HCT116 (cell line): ENCODE results near the gene IL1RL1. TPM values are rescaled to one million over a fixed set of nuclear protein-coding genes. Genes with fewer than 3 reads are reported as not detected.

Experiments used
- ATAC-seq: fragments of 200-7000 bp; cut with Tn5 transposase; 2 replicates; pipeline ENCODE4 v1.9.1; 2020; ENCODE audit warnings: mild to moderate bottlenecking, moderate library complexity
- BruUV-seq: library from RNA; stranded (reverse); fragments of 400-500 nt; replicated peaks from 2 replicates; lab custom pipeline; 2021; lab: Mats Ljungman, UMichigan
- CTCF ChIA-PET: fragments of 300-600 bp; sonication (Branson Sonifier 250); formaldehyde crosslinking; loops from one replicate; lab custom pipeline; 2021; ENCODE audit warnings: antibody characterized with exemption; lab: Charles Lee
- POLR2A ChIA-PET: fragments of 300-600, 350-600 bp; sonication (Branson Sonifier 250); formaldehyde crosslinking; loops from one replicate; lab custom pipeline; 2021; ENCODE audit warnings: antibody characterized with exemption; lab: Charles Lee
- RAD21 ChIA-PET, 2 experiments: fragments of 300-600 bp; sonication (Branson Sonifier 250); formaldehyde crosslinking; loops; one replicate each; lab custom pipeline; 2023; ENCODE audit warnings: low total read pairs in 2 of 2; ENCODE audit not compliant: uncharacterized antibody in 2 of 2, unreplicated experiment in 2 of 2, low non-redundant PET in 1 of 2; lab: Charles Lee
- DNase-seq: peaks from one replicate; pipeline ENCODE4 v3.0.0-alpha.2; 2010; ENCODE audit warnings: low read depth, low spot score
- H2AFZ ChIP-seq: fragments of 200-600 bp; shearing (Covaris generic), sonication (generic); 2 replicates; pipeline ENCODE4 v1.6.1; 2017; ENCODE audit warnings: low read depth, mixed run types, mixed read lengths, antibody characterized with exemption, low read length; ENCODE audit not compliant: poor library complexity, severe bottlenecking
- H3K27ac ChIP-seq: 2 replicates; pipeline ENCODE4 v1.5.1; 2012; ENCODE audit warnings: low read depth, low read length
- H3K27me3 ChIP-seq: fragments of 200-600 bp; sonication (generic); 2 replicates; pipeline ENCODE4 v1.6.1; 2016; ENCODE audit warnings: mixed run types, low read length, mixed read lengths; ENCODE audit not compliant: insufficient read depth
- H3K36me3 ChIP-seq, 2 experiments: fragments of 200-500 bp in 1 of 2; fragments of 200-600 bp in 1 of 2; sonication (Bioruptor generic) in 1 of 2; sonication (generic) in 1 of 2; 2 replicates each; pipeline versions ENCODE4 v1.5.1 to v1.6.1; 2014 to 2016; ENCODE audit warnings: low read length in 2 of 2, inconsistent platforms in 1 of 2, mixed read lengths in 1 of 2, mixed run types in 1 of 2; ENCODE audit not compliant: insufficient read depth in 2 of 2, control insufficient read depth in 1 of 2
- H3K4me1 ChIP-seq, 2 experiments: fragments of 200-600 bp in 1 of 2; sonication (generic) in 1 of 2; 2 replicates each; pipeline versions ENCODE4 v1.5.1 to v1.6.1; 2012 to 2017; ENCODE audit warnings: low read length in 2 of 2, inconsistent platforms in 1 of 2, mild to moderate bottlenecking in 1 of 2, mixed read lengths in 1 of 2, mixed run types in 1 of 2, moderate library complexity in 1 of 2; ENCODE audit not compliant: insufficient read depth in 2 of 2, control insufficient read depth in 1 of 2
- H3K4me2 ChIP-seq: fragments of 200-600 bp; sonication (generic); 2 replicates; pipeline ENCODE4 v1.6.1; 2017; ENCODE audit warnings: mixed run types, low read length, mixed read lengths
- H3K4me3 ChIP-seq, 2 experiments: fragments of 200-600 bp in 1 of 2; sonication (generic) in 1 of 2; replicated peaks in 1 of 2; 2 replicates each; pipeline ENCODE4 v1.5.1; 2011 to 2016; ENCODE audit warnings: low read length in 2 of 2, control low read depth in 1 of 2, low read depth in 1 of 2, mild to moderate bottlenecking in 1 of 2, mixed read lengths in 1 of 2, mixed run types in 1 of 2
- H3K79me2 ChIP-seq: fragments of 200-600 bp; sonication (generic); 2 replicates; pipeline ENCODE4 v1.6.1; 2017; ENCODE audit warnings: mild to moderate bottlenecking, mixed run types, low read length, moderate library complexity, mixed read lengths; ENCODE audit not compliant: insufficient read depth
- H3K9ac ChIP-seq: fragments of 200-600 bp; sonication (generic); 2 replicates; pipeline ENCODE4 v1.6.1; 2016; ENCODE audit warnings: low read length, mixed read lengths
- H3K9me2 ChIP-seq: fragments of 200-600 bp; sonication (generic), shearing (Covaris generic); 2 replicates; pipeline ENCODE4 v1.6.1; 2017; ENCODE audit warnings: mixed run types, mild to moderate bottlenecking, moderate library complexity; ENCODE audit not compliant: insufficient read depth
- H3K9me3 ChIP-seq, 2 experiments: fragments of 200-500 bp in 1 of 2; fragments of 200-600 bp in 1 of 2; sonication (Bioruptor generic) in 1 of 2; sonication (generic) in 1 of 2; 2 replicates each; pipeline ENCODE4 v1.6.1; 2014 to 2017; ENCODE audit warnings: low read length in 2 of 2, mixed read lengths in 2 of 2, inconsistent platforms in 1 of 2, low read depth in 1 of 2, mild to moderate bottlenecking in 1 of 2, mixed run types in 1 of 2, moderate library complexity in 1 of 2; ENCODE audit not compliant: control insufficient read depth in 1 of 2, insufficient read depth in 1 of 2
- H4K20me1 ChIP-seq: fragments of 200-600 bp; sonication (generic), shearing (Covaris generic); 2 replicates; pipeline ENCODE4 v1.6.1; 2017; ENCODE audit warnings: mixed run types, mild to moderate bottlenecking, moderate library complexity; ENCODE audit not compliant: insufficient read depth
- CBX3 ChIP-seq: IDR thresholded peaks from 2 replicates; pipeline ENCODE4 v1.6.1; 2012; ENCODE audit warnings: low read depth
- CEBPB ChIP-seq: IDR thresholded peaks from 2 replicates; pipeline ENCODE4 v1.6.1; 2012; ENCODE audit warnings: low read depth
- CTCF ChIP-seq, 3 experiments: fragments of 200-600 bp in 1 of 3; sonication (generic) in 1 of 3; IDR thresholded peaks in 2 of 3; conservative IDR thresholded peaks in 1 of 3; 2 replicates each; pipeline ENCODE4 v1.5.1; 2012 to 2017; ENCODE audit warnings: low read depth in 2 of 3, low read length in 2 of 3, antibody characterized with exemption in 1 of 3, borderline replicate concordance in 1 of 3, control low read depth in 1 of 3, mild to moderate bottlenecking in 1 of 3, mixed read lengths in 1 of 3, mixed run types in 1 of 3, moderate library complexity in 1 of 3; ENCODE audit not compliant: insufficient read depth in 1 of 3
- EZH2phosphoT487 ChIP-seq: fragments of 200-600 bp; IDR thresholded peaks from 2 replicates; pipeline ENCODE4 v1.6.1; 2018; ENCODE audit warnings: antibody characterized with exemption, borderline replicate concordance
- MAX ChIP-seq: IDR thresholded peaks from 2 replicates; pipeline ENCODE4 v1.6.1; 2012
- POLR2A ChIP-seq: IDR thresholded peaks from 2 replicates; pipeline ENCODE4 v1.7.0; 2011; ENCODE audit warnings: borderline replicate concordance; ENCODE audit not compliant: insufficient read depth, insufficient read length; ENCODE audit errors: extremely low read depth
- POLR2AphosphoS5 ChIP-seq: IDR thresholded peaks from 2 replicates; pipeline ENCODE4 v1.6.1; 2011; ENCODE audit warnings: mild to moderate bottlenecking, low read depth, low read length, moderate library complexity
- REST ChIP-seq: IDR thresholded peaks from 2 replicates; pipeline ENCODE4 v1.6.1; 2012; ENCODE audit warnings: low read depth
- SP1 ChIP-seq: IDR thresholded peaks from 2 replicates; pipeline ENCODE4 v1.6.1; 2012; ENCODE audit warnings: low read depth
- SRF ChIP-seq: IDR thresholded peaks from 2 replicates; pipeline ENCODE4 v1.6.1; 2012; ENCODE audit warnings: low read depth
- YY1 ChIP-seq: IDR thresholded peaks from 2 replicates; pipeline ENCODE4 v1.6.1; 2011; ENCODE audit warnings: low read length, low read depth, moderate library complexity, mild to moderate bottlenecking; ENCODE audit not compliant: insufficient replicate concordance; ENCODE audit errors: extremely low read depth
- ZBTB33 ChIP-seq: IDR thresholded peaks from 2 replicates; pipeline ENCODE4 v1.6.1; 2011; ENCODE audit warnings: mild to moderate bottlenecking, low read length, moderate library complexity; ENCODE audit not compliant: insufficient replicate concordance; ENCODE audit errors: extremely low read depth
- ZFX ChIP-seq: fragments of 450-650 bp; IDR thresholded peaks from 2 replicates; pipeline ENCODE4 v1.6.1; 2017
- ZNF274 ChIP-seq: fragments of 200-500 bp; sonication (Bioruptor generic); IDR thresholded peaks from 2 replicates; pipeline ENCODE4 v1.6.1; 2014; ENCODE audit warnings: mild to moderate bottlenecking, low read depth, low read length, inconsistent platforms
- intact Hi-C: fragments of 100-400 bp; cut with micrococcal nuclease; formaldehyde crosslinking; loops from 2 replicates; pipeline ENCODE4 v1.10.0; 2022
- total RNA-seq: library from RNA; stranded (reverse); gene quantifications from one replicate; pipeline ENCODE4 v1.2.1, GENCODE V29; 2021; ENCODE audit not compliant: unreplicated experiment
- TF ChIP-seq, protein P1 (sequence below): IDR thresholded peaks from 2 replicates; pipeline ENCODE4 v1.6.1; 2012

IL1RL1 gene
- total RNA-seq, 1 experiment from 2014 or later, result not detected

DNA sequence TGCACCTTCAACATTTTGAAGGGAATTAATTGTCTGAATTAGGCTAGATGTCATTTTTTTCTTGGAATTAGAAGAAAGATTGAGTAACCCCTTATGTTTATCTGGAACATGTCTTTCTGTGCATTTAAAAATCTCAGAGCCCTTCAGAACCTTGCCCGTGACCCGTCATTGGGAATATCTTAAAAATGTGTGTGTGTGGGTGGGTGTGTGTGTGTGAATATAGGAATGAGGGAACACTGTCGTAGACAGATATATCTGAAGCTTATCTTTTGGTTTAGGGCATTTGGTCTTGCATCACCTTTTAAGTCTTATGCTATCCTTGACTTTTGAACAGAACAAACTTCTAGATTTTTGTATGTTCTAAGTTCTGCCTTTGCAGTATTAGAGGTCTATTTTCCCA is 13.5 kb upstream of the IL1RL1 start:
- Histone ChIP-seq H3K27ac (no peak overlapping the region), H3K27me3 (peaks cover 6% of the 10 kb centered on the region), H2AFZ (no peak overlapping the region), H3K4me3 (no peak overlapping the region), H3K79me2 (no peaks in the 10 kb centered on the region), H3K4me1 (0 out of 4 replicates have a peak, but pooled peaks cover 0 to 3% of the 10 kb centered on the region in 2 experiments), H3K9me2 (no peaks in the 10 kb centered on the region), H3K4me2 (no peak overlapping the region), H3K9ac (no peak overlapping the region), H4K20me1 (no peaks in the 10 kb centered on the region), H3K9me3 (no peaks in the 10 kb centered on the region), H3K36me3 (no peaks in the 10 kb centered on the region)
- TF ChIP-seq CBX3 (no peak), REST (no peak), POLR2AphosphoS5 (no peak), YY1 (no peak), ZNF274 (no peak), CEBPB (no peak), SRF (no peak), MAX (no peak), EZH2phosphoT487 (no peak), CTCF (IDR thresholded peaks at IDR 0.05 in 2 of 3, conservative IDR thresholded peaks at IDR 0.05 in 1 of 3; ENCODE audit: borderline replicate concordance in 1 of 3, insufficient read depth in 1 of 3, low read depth in 2 of 3, low read length in 2 of 3) (no peak), ZFX (no peak), ZBTB33 (no peak), POLR2A (no peak), SP1 (no peak)
- TF ChIP-seq, protein P1, sequence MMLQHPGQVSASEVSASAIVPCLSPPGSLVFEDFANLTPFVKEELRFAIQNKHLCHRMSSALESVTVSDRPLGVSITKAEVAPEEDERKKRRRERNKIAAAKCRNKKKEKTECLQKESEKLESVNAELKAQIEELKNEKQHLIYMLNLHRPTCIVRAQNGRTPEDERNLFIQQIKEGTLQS, result no peak
- POLR2A ChIA-PET, result no interaction called here
- RAD21 ChIA-PET, result no interaction called here
- no peak for DNase-seq
- no TSS peak for BruUV-seq
- CTCF ChIA-PET, result no interaction called here
- intact Hi-C loops, result no loop called here
- ATAC-seq, result no peak
